Right atrium auricular region (tissue), 2 donors: Measurements from ENCODE around the gene MYBPC2. TPM values are rescaled to one million over a fixed set of nuclear protein-coding genes. Genes with fewer than 3 reads are reported as not detected.

Experiments
- DNase-seq: peaks from one replicate; pipeline ENCODE4 v3.0.0-alpha.2; 2019; ENCODE audit warnings: low spot score
- H3K27ac ChIP-seq, 2 donors: fragments of 200-600 bp; sonication (generic); 1 replicate in 1 of 2; 2 replicates in 1 of 2; pipeline ENCODE4 v1.5.1; 2016 to 2019
- H3K27me3 ChIP-seq, 2 donors: fragments of 200-600 bp; sonication (generic); one replicate each; pipeline versions ENCODE4 v1.5.1 to v1.6.0; 2017 to 2019
- H3K36me3 ChIP-seq: fragments of 200-600 bp; sonication (generic); one replicate; pipeline ENCODE4 v1.5.1; 2016
- H3K4me1 ChIP-seq, 2 donors: fragments of 200-600 bp; sonication (generic); one replicate each; pipeline versions ENCODE4 v1.5.1 to v1.6.0; 2017 to 2019
- H3K4me3 ChIP-seq, 2 donors: fragments of 200-600 bp; sonication (generic); 1 replicate in 1 of 2; 2 replicates in 1 of 2; pipeline ENCODE4 v1.5.1; 2017 to 2019; ENCODE audit warnings: mild to moderate bottlenecking in 1 of 2, moderate library complexity in 1 of 2
- H3K9me3 ChIP-seq, 2 donors: fragments of 200-600 bp; sonication (generic); one replicate each; pipeline ENCODE4 v1.5.1; 2019
- total RNA-seq, 2 donors: library from RNA; depleted of rRNA; stranded (reverse); fragments of >200 nt; gene quantifications; one replicate each; pipeline ENCODE4 v1.1.0, GENCODE V29; 2016
- TF ChIP-seq, protein P1 (sequence below), 2 donors: fragments of 200-600 bp; sonication (generic); IDR thresholded peaks; one replicate each; pipeline ENCODE4 v1.5.1; 2019; ENCODE audit warnings: antibody characterized with exemption in 2 of 2

Gene MYBPC2
- total RNA-seq, 2 donors from 2014 or later = not detected

DNA sequence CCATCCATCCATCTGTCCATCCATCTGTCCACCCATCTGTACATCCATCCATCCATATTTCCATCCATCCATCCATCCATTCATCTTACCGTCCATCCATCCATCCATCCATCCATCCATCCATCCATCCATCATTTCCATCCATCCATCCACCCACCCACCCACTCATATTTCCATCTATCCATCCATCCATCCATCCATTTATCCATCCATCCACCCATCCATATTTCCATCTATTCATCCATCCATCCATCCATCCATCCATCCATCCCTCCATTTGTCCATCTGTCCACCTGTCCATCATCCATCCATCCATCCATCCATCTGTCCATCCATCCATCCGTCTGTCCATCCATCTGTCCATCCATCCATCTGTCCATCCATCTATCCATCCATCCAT is 23.3 kb downstream of the MYBPC2 start:
- Histone ChIP-seq H3K9me3 (no peaks in the 10 kb centered on the region), H3K27me3 (peaks cover 0 to 3% of the 10 kb centered on the region in 2 donors), H3K4me3 (no peak overlapping the region), H3K4me1 (no peaks in the 10 kb centered on the region), H3K36me3 (no peaks in the 10 kb centered on the region), H3K27ac (no peak overlapping the region)
- TF ChIP-seq, protein P1, sequence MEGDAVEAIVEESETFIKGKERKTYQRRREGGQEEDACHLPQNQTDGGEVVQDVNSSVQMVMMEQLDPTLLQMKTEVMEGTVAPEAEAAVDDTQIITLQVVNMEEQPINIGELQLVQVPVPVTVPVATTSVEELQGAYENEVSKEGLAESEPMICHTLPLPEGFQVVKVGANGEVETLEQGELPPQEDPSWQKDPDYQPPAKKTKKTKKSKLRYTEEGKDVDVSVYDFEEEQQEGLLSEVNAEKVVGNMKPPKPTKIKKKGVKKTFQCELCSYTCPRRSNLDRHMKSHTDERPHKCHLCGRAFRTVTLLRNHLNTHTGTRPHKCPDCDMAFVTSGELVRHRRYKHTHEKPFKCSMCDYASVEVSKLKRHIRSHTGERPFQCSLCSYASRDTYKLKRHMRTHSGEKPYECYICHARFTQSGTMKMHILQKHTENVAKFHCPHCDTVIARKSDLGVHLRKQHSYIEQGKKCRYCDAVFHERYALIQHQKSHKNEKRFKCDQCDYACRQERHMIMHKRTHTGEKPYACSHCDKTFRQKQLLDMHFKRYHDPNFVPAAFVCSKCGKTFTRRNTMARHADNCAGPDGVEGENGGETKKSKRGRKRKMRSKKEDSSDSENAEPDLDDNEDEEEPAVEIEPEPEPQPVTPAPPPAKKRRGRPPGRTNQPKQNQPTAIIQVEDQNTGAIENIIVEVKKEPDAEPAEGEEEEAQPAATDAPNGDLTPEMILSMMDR (IDR thresholded peaks at IDR 0.05) = no peak
- no peak for DNase-seq

DNA sequence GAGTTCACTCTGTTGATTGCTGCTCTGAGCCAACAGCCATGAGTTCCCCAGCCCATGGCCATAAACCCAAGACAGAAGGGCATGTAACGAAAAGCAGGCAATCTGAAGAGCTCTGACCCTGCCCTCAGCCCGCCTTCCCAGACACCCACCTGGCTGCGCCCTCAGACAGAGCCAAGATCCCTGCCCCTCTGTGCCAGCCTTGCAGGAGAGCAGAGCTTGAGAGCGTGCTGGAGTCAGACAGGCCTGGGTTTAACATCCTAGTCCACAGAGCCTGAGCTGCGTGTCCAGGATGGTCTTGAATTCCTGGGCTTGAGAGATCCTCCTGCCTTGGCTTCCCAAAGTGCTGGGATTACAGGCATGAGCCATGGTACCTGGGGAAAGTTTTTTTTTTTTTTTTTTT is 24.6 kb downstream of the MYBPC2 start:
- no peak overlapping the region for H3K27ac ChIP-seq
- H3K4me1 ChIP-seq = no peaks in the 10 kb centered on the region
- H3K27me3 ChIP-seq = peaks cover 0 to 3% of the 10 kb centered on the region in 2 donors
- no peak for DNase-seq
- no peaks in the 10 kb centered on the region for H3K9me3 ChIP-seq
- TF ChIP-seq, protein P1 (IDR thresholded peaks at IDR 0.05) = no peak
- H3K4me3 ChIP-seq = no peak overlapping the region
- H3K36me3 ChIP-seq = no peaks in the 10 kb centered on the region

DNA sequence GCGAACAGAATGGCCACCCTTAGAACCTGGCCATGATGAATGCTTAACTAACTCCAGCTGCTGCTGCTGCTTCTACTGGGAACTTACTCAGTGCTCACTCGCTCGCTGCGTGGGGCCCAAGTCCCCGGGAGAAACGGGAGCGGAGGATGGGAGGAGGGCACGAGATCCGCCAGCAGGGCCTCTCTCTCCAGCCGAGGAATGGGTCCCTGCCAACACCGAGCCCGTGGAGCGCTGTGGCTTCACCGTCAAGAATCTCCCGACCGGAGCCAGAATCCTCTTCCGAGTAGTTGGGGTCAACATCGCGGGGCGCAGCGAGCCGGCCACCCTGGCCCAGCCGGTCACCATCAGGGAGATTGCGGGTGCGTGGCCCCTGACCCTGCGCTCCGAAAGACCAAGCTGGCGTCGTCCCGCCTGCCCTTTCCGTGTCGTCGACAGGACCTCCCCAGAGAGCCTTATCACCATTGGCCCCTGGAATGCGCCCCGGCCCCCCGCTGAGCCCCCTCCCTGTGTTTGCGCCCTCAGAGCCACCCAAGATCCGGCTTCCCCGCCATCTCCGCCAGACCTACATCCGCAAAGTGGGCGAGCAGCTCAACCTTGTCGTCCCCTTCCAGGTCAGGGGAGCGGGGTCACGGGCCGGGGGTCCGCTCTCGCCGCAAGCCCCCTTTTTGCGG is 25.8 kb downstream of the MYBPC2 start:
- no peak overlapping the region for H3K4me3 ChIP-seq
- H3K27ac ChIP-seq = no peak overlapping the region
- peaks cover 0 to 3% of the 10 kb centered on the region in 2 donors for H3K27me3 ChIP-seq
- H3K36me3 ChIP-seq = no peaks in the 10 kb centered on the region
- no peaks in the 10 kb centered on the region for H3K4me1 ChIP-seq
- DNase-seq = no peak
- H3K9me3 ChIP-seq = no peaks in the 10 kb centered on the region
- TF ChIP-seq, protein P1 (IDR thresholded peaks at IDR 0.05) = no peak

DNA sequence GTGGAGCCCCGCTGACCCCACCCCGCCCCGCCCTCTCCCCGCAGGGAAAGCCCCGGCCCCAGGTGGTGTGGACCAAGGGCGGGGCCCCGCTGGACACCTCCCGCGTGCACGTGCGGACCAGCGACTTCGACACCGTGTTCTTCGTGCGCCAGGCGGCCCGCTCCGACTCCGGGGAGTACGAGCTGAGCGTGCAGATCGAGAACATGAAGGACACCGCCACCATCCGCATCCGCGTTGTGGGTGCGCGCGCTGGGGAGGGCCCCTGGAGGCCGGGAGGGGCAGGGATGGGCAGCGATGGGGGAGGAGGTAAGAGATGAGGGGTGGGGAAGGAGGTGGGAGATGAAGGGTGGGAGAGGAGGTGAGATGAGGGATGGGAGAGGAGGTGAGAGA is 26.4 kb downstream of the MYBPC2 start:
- Histone ChIP-seq H3K27me3 (peaks cover 0 to 3% of the 10 kb centered on the region in 2 donors), H3K9me3 (no peaks in the 10 kb centered on the region), H3K27ac (no peak overlapping the region), H3K36me3 (no peaks in the 10 kb centered on the region), H3K4me1 (no peaks in the 10 kb centered on the region), H3K4me3 (no peak overlapping the region)
- no peak for DNase-seq
- TF ChIP-seq, protein P1 (IDR thresholded peaks at IDR 0.05) = no peak

DNA sequence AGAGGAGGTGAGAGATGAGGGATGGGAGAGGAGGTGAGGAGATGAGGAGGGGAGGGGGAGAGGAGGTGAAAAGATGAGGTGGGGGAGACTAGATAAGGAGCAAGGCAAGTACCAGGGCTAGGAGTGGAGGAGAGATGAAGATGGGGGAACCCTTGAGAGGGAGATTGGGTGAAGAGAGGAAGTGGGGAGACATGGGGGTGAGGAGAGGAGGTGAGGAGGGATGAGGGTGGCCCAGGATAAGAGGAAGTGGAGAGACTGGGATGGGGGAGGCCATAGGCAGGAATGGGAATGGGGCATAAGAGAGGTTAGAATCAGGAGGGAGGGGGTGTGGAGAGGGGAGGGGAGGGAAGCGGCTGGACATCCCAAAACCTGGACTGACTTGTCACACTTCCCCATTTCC is 26.9 kb downstream of the MYBPC2 start:
- H3K27ac ChIP-seq = no peak overlapping the region
- H3K4me3 ChIP-seq = no peak overlapping the region
- H3K27me3 ChIP-seq = peaks cover 0 to 3% of the 10 kb centered on the region in 2 donors
- no peak for DNase-seq
- no peaks in the 10 kb centered on the region for H3K9me3 ChIP-seq
- no peaks in the 10 kb centered on the region for H3K4me1 ChIP-seq
- no peaks in the 10 kb centered on the region for H3K36me3 ChIP-seq
- TF ChIP-seq, protein P1 (IDR thresholded peaks at IDR 0.05) = no peak
